HG03045 (cell line): ENCODE measurements around the gene PCDHB9.
"Not testable (repeated sequence)": the region's sequence is repeated elsewhere in the genome, so short reads cannot be mapped to it uniquely, and the experiment has no call there.

ENCODE experiments used
- ATAC-seq: cut with Tn5 transposase; IDR thresholded peaks from one replicate; pipeline ENCODE4 v1.9.1; 2021; ENCODE audit warnings: mild to moderate bottlenecking, moderate library complexity; ENCODE audit not compliant: unreplicated experiment

PCDHB9 gene

GRCh38 chr5:141186897-141187512, at the start of gene PCDHB9:
Gene PCDHB9 (plus strand): TSS chr5:141187161. CDS start chr5:141187319, 158 bp downstream.
- no peak for ATAC-seq

- not testable (repeated sequence) for ATAC-seq
Measured at GRCh38 chr5:141137346-141137745, 49.6 kb upstream of the PCDHB9 start.

GRCh38 chr5:141149812-141150211, 37.1 kb upstream of the PCDHB9 start, which contains the start of gene PCDHB6:
Gene PCDHB6 (plus strand): TSS chr5:141150057. CDS start chr5:141150258, 201 bp downstream.
- ATAC-seq = no peak

- no peak for ATAC-seq
Measured at GRCh38 chr5:141150224-141150992, 36.6 kb upstream of the PCDHB9 start.

- ATAC-seq = no peak
Measured at GRCh38 chr5:141150993-141151325, 36.0 kb upstream of the PCDHB9 start.

- not testable (repeated sequence) for ATAC-seq
Measured at GRCh38 chr5:141151632-141152031, 35.3 kb upstream of the PCDHB9 start.

- not testable (repeated sequence) for ATAC-seq
Measured at GRCh38 chr5:141152096-141152495, 34.9 kb upstream of the PCDHB9 start.

- ATAC-seq = no peak
Measured at GRCh38 chr5:141155540-141156374, 31.2 kb upstream of the PCDHB9 start.

- ATAC-seq = not testable (repeated sequence)
Measured at GRCh38 chr5:141157356-141157755, 29.6 kb upstream of the PCDHB9 start.

GRCh38 chr5:141157901-141158300, 29.1 kb upstream of the PCDHB9 start:
- not testable (repeated sequence) for ATAC-seq

- no peak for ATAC-seq
Measured at GRCh38 chr5:141172381-141173204, 14.4 kb upstream of the PCDHB9 start, which contains the start of gene PCDHB7. Gene PCDHB7 (plus strand): TSS chr5:141172644. CDS start chr5:141172836, 192 bp downstream.

- ATAC-seq = not testable (repeated sequence)
Measured at GRCh38 chr5:141174291-141175104, 12.5 kb upstream of the PCDHB9 start.

- no peak for ATAC-seq
Measured at GRCh38 chr5:141175933-141176332, 11.0 kb upstream of the PCDHB9 start.

- ATAC-seq = not testable (repeated sequence)
Measured at GRCh38 chr5:141177577-141178191, 9.3 kb upstream of the PCDHB9 start, which contains the start of gene PCDHB8. Gene PCDHB8 (plus strand): TSS chr5:141177790. CDS start chr5:141178035, 245 bp downstream.

- ATAC-seq = not testable (repeated sequence)
Measured at GRCh38 chr5:141179371-141179770, 7.6 kb upstream of the PCDHB9 start.

GRCh38 chr5:141179876-141180275, 7.1 kb upstream of the PCDHB9 start:
- not testable (repeated sequence) for ATAC-seq

- ATAC-seq = no peak
Measured at GRCh38 chr5:141180313-141180712, 6.6 kb upstream of the PCDHB9 start.

- no peak for ATAC-seq
Measured at GRCh38 chr5:141182248-141182647, 4.7 kb upstream of the PCDHB9 start, which contains the start of gene PCDHB16. Gene PCDHB16 (plus strand): TSS chr5:141182387. CDS start chr5:141182560, 173 bp downstream.
